Measurements from ENCODE around the gene JPH3.

JPH3 gene

DNA sequence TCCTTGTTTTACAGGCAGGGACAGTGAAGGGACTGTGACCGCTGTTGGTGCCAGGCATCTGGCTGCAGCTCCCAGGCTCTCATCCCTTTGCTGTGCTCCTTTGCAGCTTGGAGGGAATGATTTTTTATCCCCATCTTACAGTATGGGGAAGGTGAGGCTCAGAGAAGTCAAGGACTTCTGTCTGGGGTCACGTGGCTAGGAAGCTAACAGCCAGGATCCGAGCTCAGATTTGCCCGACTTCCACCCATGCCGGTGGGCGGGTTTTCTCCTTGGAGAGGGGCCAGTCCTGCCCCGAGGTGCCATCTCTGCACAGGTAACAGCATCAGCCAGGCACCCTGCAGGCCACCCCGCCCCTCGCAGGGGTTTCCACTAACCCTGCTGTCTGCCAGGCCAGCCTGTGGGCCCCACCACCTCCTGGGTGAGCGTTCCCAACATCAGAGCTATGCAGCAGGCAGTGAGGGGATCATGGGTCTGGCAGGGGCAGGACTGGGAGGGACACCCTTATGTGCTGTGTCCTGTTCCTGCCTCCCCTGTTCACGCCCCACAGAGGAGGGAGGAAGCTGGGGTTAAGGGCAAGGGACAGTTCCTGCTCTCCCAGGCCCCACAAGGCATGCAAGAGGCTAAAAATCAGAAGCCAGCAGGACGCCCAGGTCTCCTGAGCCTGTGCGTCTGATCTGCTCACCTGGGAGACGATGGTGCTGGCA lies 25.4 kb downstream of the JPH3 start:
- DNase-seq, result no peak

DNA sequence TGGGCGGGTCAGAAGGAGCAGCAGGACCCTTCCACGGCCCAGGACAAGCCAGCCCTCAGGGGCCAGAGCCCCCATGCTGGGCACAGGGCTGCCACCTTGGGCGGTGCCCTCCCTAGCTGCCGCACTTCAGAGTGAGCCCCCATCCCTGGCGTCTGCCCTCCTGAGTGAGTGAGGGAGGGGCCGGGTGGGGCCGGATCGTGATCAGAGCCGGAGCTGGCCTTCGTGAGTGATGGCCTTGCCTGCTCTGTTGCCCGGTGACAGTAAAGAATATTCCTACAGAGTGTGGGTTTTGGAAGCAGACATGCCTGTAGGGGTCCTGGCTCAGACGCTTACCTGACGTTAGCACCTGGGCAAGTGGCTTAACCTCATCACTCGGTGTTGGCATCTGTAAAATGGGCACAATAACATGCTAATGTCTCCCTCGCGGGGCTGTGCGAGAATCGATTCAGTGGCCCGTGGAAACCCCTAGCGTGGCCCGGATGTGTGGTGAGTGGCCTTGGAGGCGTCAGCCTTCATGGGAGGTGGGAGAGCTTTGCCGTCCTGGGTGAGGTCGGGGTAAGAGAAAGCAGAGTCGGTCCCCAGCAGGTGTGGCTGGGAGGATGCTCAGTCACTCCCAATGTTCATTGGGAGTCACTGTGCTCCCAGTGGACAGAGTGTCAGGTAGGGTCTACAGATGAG lies 26.1 kb downstream of the JPH3 start:
- no peak for DNase-seq

DNA sequence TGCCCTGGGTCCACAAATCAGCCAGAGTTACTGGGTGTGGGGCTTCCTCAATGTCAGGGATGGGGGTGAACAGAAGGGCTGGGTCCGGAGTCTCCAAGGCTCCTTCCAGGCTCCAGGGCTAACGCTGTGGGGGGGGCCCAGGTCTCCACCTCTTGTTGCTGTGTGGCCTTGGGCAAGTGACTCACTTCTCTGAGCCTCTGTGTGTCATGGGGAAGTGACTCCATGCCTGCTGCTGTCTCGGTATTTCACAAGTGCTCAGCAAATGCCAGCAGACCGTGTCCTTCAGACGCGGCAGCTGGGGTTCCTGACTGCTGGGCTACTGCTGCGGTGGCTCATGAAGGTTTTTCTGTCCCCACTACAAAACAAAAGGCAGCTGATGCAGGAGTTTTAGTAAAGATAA lies 26.6 kb downstream of the JPH3 start:
- DNase-seq, result no peak

DNA sequence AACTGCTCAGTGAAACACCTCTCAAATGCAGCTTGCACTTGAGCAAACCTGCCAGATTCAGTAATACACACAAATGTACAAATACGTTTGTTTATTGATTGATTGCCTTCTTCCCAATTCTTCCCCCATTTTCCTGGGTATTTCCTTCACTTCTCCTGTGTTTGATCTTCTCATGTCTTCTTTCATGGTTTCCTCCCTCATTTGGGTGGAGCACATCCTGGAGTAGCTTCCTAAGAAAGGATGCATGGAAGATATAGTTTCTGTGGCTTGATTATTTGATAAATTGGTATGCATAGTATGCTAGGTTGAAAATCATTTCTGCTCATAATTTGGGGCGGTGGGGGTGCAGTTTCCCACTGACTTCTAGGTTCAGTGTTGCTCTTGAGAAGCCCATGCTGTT lies 28.8 kb downstream of the JPH3 start:
- no peak for DNase-seq

DNA sequence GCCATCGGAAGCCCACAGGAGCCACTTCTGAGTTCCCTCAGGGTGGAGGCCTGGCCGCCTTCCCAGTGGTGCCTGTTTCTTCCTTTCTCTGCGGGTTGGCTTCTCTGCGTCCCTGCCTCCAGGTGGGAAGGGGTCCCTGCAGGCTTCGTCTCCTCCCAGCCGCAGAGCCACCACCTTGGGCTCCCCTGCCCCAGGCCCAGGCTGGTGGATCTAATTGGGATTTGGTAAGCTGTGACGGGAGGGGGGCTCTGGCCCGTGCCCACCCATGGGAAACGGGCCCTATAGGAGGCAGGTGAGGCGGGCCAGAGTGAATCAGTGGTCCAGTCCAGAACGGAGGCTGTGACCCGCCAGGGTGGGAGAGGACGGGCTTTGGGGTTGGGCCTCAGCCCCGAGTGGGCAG lies 32.1 kb downstream of the JPH3 start:
- no peak for DNase-seq

DNA sequence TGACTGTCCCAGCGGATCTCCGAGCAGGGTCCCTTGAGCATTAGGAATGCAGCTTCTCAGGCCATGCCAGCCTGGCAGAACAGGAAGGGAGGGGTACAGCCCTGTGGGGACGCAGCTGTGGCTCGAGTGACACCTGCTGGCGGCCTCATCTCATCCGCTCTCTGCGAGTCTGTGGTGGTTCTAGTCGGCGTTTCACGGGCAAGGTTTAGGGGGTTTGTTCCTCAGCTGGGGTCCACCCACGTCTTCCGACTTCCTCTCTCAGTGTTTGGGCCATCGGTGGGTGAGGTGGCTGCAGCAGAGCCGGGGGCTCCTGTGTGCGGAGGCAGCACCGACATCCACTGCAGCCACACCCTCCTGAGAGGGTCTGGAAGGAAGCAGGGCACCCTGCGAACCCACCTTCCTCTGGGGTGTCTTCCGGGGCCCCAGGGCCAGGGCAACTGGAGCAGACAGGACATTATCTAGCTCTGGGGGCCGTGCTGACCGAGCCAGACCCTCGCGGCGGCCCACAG lies 33.3 kb downstream of the JPH3 start:
- peak; percentile 82 for DNase-seq

DNA sequence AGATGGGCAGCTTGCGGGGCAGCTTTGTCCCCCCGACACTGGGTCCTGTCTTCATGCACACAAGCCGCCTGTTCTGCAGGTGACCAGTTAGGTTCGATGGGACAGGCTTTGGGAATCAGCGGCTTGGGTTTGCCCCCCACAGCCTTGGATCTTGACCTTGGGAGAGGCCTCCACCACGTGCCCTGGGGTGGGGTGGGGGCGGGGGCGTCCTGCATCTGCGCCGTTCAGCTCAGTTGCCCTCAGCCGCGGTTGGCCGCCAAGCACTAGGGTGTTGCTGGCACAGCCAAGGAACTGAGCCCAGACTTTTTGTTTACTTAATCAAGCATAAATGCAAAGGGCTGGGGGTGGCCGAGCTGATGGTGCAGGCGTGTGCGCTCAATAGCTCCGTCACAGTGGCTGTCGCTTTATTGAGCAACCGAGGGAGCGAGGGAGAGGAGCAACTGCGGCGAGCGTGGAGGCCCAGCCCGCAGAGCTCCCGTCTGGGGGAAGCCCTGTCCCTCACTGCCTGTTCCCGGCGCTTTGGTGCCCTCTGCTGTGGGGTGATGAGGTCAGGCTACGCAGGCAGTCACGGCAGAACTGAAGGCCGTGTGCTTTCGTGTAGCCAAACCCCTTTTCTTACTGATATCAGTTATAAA lies 33.9 kb downstream of the JPH3 start:
- DNase-seq, result peak; percentile 92

DNA sequence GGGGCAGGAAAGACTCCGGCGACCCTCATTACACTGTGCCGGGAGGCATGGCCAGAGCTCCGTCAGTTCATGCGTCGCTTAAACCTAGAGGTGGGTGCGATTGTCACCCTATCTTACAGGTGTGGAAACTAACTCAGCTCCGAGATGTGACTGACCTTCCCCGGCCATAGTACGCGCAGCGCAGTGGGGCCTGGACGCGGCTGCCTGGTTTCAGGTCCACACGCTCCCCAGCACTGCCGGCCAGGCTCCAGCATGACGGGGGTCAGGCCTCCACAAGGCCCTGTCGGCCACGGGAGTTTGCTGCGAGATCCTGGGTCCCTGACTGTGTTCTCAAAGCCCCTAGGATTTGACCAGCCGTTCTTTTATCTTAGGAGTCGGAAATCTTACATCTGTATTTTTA lies 34.4 kb downstream of the JPH3 start:
- no peak for DNase-seq

DNA sequence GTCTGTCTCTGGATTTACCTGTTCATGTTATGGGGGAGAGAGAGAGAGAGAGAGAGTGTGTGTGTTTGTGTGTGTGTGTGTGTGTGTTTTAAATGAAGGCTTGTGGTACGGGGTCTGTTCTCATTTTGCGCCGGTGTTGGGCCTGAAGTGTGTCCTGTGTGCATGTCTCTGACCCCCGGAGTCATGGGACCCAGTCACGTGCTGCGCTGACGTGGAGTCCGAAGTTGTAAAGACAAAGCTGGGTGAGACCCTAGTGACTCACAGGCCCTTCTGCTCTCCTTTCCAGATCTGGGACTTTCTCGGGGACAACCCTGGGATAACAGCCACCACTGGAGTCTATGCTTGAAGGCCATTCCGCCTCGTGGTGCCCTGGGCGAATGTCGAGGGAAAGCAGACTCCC lies 35.0 kb downstream of the JPH3 start:
- DNase-seq, result no peak

DNA sequence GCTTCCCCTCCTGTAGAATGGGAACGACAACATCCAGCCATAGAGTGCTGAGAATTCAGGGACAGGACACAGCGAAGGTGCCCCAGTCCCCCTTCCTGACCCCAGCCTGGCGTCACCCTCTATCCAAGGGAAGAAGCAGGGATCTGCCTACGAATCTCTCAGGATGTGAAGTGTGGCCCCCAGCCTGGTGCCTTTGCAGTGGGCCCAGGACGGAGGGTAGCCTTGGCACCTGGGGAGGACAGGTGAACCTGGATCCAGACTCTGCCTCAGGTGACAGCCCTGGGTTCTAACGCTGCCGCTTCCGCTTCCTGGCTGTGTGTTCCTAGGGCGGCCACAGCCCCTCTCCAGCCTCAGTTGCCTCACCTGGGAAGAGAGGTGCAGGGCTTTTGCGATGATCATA lies 36.4 kb downstream of the JPH3 start:
- DNase-seq, result no peak

DNA sequence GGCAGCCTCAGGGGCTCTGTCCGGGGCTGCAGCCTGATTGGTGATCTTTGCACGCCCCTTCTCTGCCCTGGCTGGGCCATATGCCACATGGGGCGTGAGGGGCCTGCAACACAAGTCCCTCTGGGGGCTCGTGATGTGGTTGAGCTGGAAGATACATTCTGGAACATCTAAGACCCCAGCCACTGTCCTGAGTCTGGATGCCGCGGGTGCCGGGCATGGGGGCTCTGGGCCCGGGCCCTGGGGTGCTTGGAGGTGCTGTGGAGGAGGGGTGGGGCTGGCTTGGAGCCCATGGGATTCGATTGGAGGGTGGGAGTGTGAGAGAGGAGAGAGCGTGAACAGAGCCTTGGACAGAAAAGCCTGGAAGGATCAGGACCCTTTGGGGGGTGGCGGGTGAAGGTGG lies 39.4 kb downstream of the JPH3 start:
- no peak for DNase-seq

DNA sequence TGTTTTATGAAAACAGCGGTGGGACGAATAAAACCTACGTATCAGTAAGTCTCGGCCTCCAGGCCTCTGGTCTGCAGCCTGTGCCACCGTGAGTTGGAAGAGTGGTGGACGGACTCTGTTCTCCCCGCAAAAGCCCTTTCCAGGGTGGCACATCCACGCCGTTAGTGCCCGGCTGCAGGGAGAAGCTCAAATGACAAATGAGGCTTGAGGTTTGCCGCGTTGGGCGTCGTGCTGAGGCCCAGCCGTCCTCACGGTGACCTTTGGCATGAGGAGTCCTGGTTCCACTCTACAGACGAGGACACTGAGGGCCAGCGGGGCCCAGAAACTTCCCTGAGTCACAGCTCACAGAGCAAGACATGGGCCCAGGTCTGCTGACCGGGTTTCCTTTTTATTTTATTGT lies 40.2 kb downstream of the JPH3 start:
- no peak for DNase-seq

DNA sequence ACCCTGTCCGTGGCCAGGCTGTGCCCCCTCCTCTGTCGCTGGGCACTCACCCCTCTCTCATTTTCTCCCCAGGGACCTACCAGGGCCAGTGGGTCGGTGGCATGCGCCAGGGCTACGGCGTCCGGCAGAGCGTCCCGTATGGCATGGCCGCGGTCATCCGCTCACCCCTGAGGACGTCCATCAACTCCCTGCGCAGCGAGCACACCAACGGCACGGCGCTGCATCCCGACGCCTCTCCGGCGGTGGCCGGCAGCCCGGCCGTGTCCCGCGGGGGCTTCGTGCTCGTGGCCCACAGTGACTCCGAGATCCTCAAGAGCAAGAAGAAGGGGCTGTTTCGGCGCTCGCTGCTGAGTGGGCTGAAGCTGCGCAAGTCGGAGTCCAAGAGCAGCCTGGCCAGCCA lies 41.9 kb downstream of the JPH3 start:
- DNase-seq, result no peak

DNA sequence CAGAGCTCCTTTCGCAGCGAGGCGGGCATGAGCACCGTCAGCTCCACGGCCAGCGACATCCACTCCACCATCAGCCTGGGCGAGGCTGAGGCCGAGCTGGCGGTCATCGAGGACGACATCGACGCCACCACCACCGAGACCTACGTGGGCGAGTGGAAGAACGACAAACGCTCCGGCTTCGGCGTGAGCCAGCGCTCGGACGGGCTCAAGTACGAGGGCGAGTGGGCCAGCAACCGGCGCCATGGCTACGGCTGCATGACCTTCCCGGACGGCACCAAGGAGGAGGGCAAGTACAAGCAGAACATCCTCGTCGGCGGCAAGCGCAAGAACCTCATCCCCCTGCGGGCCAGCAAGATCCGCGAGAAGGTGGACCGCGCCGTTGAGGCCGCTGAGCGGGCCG lies 42.3 kb downstream of the JPH3 start:
- DNase-seq, result no peak

DNA sequence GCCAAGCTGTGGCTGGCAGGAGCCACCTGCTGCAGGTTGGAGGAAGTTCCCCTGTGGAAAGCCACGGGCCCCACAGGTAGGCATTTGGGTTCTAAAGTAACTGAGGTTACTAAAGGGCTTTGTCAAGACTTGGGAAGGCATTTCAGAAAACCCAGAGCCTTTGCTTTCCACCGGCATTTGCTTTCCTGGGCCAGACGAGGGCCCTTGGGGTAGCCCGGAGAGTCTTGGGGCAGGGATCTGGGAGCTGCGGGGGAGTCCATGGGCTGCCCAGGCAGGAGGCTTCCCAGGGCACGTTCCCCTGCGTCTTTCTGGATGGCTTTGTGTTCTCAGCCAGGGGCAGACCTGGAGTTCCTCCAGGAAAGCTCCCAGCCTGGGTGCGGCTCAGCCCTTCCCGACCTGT lies 43.5 kb downstream of the JPH3 start:
- DNase-seq, result no peak

DNA sequence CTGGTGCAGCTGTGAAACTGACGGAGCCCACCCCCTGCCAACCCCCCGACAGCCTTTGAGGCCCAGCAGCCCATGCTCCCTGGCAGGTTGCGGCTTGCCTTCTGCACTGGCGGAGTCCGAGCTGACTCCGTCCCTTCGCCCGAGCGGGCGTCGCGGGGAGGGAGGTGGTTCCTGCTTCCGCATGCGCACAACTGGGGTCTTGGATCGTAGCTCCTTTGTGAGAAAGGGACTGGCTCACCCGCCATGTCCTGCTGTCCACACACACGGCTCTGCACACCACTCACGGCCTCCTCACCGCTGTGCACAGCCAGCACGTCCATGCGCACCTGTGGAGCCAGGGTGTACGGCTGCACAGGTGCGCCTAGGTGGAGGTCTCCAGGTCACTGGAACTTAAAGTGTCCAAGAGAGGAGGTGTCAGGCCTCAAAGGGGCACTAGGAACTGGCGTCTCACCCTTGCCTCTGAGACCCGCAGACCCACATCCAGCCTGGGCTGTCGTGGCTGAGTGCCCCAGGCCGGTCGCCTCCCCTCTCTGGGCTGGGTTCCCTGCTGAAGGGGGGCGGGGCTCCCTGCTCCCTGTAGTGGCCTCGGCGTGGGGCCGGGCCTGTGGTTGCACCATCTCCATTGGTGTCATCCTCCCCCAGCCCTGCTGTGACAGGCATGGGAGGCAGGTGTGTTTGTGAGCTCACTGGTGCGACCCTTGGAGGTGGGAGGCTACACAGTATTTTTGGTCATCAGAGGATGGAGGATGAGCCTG lies 45.3 kb downstream of the JPH3 start:
- no peak for DNase-seq

DNA sequence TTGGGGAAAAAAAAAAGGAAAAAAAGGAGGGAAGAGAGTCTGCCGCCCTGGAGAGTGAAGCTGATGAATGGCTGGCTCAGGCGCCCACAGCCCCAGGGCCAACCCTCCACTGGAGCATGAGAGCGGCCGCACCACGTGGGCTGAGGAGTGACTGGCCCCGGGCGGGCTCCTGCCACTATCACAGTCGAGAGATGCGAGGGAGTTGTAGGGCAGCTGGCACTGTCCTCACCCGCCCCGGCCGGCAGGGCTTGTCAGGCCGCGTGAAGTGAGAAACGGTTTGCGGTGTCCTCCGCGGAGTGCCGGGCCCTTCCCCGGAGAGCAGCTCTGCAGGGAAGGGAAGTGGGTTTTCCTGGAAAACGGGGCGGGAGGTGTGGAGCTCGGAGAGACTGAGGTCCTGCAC lies 45.9 kb downstream of the JPH3 start:
- peak; percentile 28 for DNase-seq

DNA sequence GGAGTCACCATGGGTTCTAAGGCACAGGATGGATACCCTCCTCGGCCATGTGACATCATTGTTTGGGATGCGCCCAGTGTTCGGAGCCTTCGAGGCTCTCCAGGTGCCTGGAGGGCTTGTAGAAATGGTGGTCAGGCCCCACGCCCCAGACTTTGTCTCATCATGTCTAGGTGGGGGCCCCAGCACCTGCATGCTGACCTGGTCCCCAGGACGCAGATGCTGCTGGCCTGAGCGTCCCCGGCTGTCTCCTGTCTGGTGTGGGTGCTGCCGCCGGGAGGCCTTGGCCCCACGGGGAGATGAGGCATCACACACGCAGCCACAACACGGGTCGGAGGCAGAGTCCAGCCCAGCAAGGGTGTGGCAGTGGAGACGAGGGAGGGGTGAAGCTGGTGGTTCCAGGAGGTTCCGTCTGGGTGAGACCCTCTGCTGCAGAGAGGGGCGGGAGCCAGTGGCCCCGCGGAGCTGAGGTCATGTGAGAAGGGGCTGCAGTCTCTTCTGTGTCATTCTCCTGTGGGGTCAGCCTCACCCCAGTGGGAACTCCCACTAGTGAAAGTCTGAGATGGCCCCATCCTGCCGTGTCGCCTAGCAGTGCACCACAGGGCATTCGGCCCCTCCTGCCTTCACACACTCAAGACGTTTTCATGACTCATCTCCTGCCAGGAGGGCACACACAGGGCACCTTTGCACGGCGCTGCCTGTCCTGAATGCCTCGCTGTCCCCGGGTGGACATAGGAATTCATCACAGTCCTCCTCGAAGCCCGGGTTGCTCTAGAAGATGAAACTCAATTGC lies 46.6 kb downstream of the JPH3 start:
- no peak for DNase-seq

DNA sequence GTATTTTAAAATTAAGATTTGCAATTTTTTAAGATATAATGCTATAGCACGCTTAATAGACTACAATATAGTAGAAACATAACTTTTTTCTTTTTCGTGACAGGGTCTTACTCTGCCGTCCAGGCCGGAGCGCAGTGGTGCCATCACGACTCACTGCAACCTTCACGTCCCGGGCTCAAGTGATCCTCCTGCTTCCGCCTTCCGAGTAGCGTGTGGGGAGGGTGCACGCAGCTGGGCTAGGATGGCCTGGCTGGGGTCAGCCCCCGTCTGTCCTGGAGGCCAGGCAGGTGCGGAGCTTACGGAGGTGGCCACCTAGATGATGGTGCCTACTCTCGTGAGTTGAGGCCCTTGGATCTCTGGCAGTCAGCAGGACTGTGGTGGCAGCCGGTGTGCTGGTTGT lies 50.1 kb downstream of the JPH3 start:
- no peak for DNase-seq

DNA sequence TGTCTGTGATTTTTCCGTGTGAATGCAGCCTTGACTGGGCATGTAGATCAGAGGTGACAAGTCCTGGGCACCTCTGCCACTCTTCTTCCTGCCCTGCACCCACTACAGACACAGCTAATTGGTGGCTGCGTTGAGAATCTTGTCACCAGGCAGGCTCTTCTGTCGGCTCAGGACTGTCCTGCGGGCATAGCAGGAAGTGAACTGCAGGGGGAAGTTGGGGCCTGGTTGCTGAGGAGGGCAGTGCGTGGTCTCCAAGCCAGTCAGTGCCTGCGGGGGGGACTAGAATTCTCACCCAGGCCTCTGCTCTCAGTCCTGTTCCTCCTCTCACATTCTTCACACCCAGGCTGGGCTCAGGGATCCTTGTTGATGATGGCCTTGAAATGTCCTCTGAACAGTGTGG lies 50.5 kb downstream of the JPH3 start:
- DNase-seq, result no peak

DNA sequence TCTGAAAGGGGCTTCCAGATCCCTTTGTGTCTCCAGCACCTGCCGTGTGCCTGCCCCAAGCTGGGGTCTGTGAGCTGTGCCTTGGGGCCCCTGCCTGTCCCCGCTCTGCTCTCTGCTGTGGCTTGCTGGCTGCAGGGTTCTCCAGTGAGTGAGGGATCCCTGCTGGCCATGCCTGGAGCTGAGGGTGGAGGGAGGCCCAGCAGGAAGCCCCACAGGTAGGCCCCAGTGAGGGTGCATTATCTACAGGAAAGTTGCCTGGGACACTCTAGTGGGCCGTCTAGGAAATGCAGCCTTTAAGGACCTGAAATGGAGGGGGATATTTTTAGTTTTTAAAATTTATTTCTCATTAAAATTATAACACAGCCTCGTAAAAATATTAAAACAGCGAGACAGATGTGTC lies 50.9 kb downstream of the JPH3 start:
- DNase-seq, result no peak

DNA sequence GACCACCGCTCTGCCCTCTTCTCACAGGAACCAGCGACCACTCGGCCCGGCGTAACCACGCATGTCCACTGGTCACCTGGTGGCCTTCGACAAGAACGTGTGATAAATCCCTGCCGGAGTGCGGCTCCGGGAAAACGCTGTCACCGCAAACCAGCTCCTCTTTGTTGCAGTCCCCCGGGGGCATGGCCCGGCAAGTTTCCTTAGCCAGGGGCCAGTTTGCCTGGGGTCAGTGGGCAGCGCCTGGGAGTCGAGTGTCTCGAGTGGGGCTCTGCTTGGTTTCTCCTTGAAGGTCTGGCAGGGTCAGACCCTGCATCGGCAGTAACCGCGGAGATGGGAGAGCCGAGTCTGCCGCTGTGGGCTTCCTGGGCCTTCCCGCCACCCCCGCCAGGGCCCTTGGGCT lies 52.5 kb downstream of the JPH3 start:
- DNase-seq, result no peak

DNA sequence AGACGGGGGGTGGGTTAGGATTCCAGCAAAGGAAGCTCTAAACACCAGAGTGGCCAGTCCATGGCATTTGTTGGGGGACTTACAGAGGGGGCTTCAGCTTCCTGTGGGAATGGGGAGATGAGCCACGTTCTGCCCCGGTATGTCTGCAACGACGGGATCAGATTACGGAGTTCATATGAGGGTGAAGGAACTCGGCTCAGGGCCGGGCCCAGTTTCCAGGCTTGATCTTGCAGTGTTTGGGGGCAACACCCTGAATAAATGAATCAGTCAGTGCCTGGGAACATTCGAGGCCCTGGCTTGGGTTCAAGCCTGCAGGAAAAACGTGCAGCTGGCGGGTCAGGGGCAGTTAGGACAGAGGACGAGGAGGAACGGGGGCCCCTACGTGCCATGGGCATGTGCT lies 54.0 kb downstream of the JPH3 start:
- DNase-seq, result no peak
